Right lobe of liver (tissue), 6 donors: ENCODE data around the gene TMEM120B. TPM values are rescaled to one million over a fixed set of nuclear protein-coding genes. Genes with fewer than 3 reads are reported as not detected.
"Not testable (repeated sequence)": the region's sequence is repeated elsewhere in the genome, so short reads cannot be mapped to it uniquely, and the experiment has no call there.

ENCODE experiments used
- ATAC-seq, 4 donors: fragments of 200-7000 bp; cut with Tn5 transposase; one replicate each; pipeline ENCODE4 v1.9.1; 2020; ENCODE audit warnings: mild to moderate bottlenecking in 4 of 4, moderate library complexity in 4 of 4
- DNase-seq, 3 donors: peaks; one replicate each; pipeline ENCODE4 v3.0.0-alpha.2; 2020
- H3K27ac ChIP-seq, 3 donors: fragments of 200-600 bp; one replicate each; pipeline ENCODE4 v1.8.0; 2022
- H3K27me3 ChIP-seq, 2 donors: fragments of 200-600 bp; one replicate each; pipeline ENCODE4 v1.8.0; 2022
- H3K36me3 ChIP-seq, 4 donors: fragments of 200-600 bp; sonication (generic) in 1 of 4; one replicate each; pipeline versions ENCODE4 v1.5.1 to v1.8.0; 2017 to 2022; ENCODE audit warnings: control low read depth in 1 of 4
- H3K4me1 ChIP-seq, 4 donors: fragments of 200-600 bp; sonication (generic) in 1 of 4; one replicate each; pipeline versions ENCODE4 v1.5.1 to v1.8.0; 2017 to 2022; ENCODE audit warnings: control low read depth in 1 of 4
- H3K4me3 ChIP-seq, 3 donors: fragments of 200-600 bp; one replicate each; pipeline ENCODE4 v1.8.0; 2022
- H3K9me3 ChIP-seq, 4 donors: fragments of 200-600 bp; sonication (generic) in 1 of 4; one replicate each; pipeline versions ENCODE4 v1.5.1 to v1.8.0; 2017 to 2022; ENCODE audit warnings: control low read depth in 1 of 4
- POLR2A ChIP-seq: fragments of 450-650 bp; IDR thresholded peaks from one replicate; pipeline ENCODE4 v1.6.1; 2017; ENCODE audit warnings: antibody characterized with exemption, mild to moderate bottlenecking
- WGBS: methylation state at CpG from one replicate; pipeline ENCODE4 v1.1.6; 2018; ENCODE audit warnings: low coverage, low lambda C conversion rate; ENCODE audit not compliant: insufficient coverage; ENCODE audit errors: missing lambda C conversion rate; 5-methylcytosine and 5-hydroxymethylcytosine counted together
- intact Hi-C, 2 donors: fragments of 100-400 bp; cut with DNase I; formaldehyde crosslinking; loops; one replicate each; pipeline versions ENCODE4 v1.11.2 to v1.14.1; 2022
- total RNA-seq, 6 experiments: library from RNA; depleted of rRNA in 2 of 6; stranded (reverse); fragments of >200 nt in 2 of 6; fragmentation: NEBNext Ultra II Directional in 3 of 6; extraction: Animal tissue kit (Norgen Biotek cat#: 25700) in 3 of 6; gene quantifications; one replicate each; pipeline versions ENCODE4 v1.1.0 to v1.2.4, GENCODE V29; 2016 to 2023
- TF ChIP-seq, protein P1 (sequence below), 4 donors: fragments of 200-600 bp in 3 of 4; fragments of 450-650 bp in 1 of 4; IDR thresholded peaks; one replicate each; pipeline versions ENCODE4 v1.5.1 to v1.8.0; 2016 to 2022; ENCODE audit warnings: antibody characterized with exemption in 4 of 4, mild to moderate bottlenecking in 2 of 4
- donor health status: DM: no; HTN: yes; CAD: no.
- donor health status: DM: no; HTN: no; CAD: no.
- donor health status: DM: no; HTN: no; CAD: no.
- donor health status: DM: no; HTN: yes; CAD: no.
- donor health status: DM: no; HTN: yes; CAD: no.

The TMEM120B gene
- total RNA-seq, 6 experiments from 2014 or later, result 3.3 to 6.4 (median 4.7) TPM

DNA sequence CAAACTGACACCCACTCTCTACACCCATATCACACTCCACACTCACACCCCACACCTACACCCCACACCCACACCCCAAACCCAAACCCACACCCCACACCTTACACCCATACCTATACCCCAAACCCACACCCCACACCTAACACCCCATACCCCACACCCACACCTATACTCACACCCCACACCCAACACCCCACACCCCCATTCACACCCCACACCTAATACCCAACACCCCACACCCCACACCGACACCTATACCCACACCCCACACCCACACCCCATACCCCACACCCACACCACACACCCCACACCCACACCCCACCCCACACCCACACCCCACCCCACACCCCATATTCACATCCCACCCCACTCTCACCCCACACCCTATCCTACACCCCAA lies 38.5 kb downstream of the TMEM120B start:
- Histone ChIP-seq H3K9me3 (no peaks in the 10 kb centered on the region), H3K36me3 (no peaks in the 10 kb centered on the region), H3K4me3 (no peak overlapping the region), H3K27ac (no peak overlapping the region), H3K27me3 (no peaks in the 10 kb centered on the region), H3K4me1 (peaks cover 0 to 17% (median 7%) of the 10 kb centered on the region in 4 donors)
- TF ChIP-seq, protein P1, sequence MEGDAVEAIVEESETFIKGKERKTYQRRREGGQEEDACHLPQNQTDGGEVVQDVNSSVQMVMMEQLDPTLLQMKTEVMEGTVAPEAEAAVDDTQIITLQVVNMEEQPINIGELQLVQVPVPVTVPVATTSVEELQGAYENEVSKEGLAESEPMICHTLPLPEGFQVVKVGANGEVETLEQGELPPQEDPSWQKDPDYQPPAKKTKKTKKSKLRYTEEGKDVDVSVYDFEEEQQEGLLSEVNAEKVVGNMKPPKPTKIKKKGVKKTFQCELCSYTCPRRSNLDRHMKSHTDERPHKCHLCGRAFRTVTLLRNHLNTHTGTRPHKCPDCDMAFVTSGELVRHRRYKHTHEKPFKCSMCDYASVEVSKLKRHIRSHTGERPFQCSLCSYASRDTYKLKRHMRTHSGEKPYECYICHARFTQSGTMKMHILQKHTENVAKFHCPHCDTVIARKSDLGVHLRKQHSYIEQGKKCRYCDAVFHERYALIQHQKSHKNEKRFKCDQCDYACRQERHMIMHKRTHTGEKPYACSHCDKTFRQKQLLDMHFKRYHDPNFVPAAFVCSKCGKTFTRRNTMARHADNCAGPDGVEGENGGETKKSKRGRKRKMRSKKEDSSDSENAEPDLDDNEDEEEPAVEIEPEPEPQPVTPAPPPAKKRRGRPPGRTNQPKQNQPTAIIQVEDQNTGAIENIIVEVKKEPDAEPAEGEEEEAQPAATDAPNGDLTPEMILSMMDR (IDR thresholded peaks at IDR 0.05), result no peak
- TF ChIP-seq POLR2A, result no peak
- intact Hi-C loops, result no loop called here
- no peak for DNase-seq
- 88% methylated on average over 1 of the region's 1 CpG for WGBS
- ATAC-seq, result no peak

DNA sequence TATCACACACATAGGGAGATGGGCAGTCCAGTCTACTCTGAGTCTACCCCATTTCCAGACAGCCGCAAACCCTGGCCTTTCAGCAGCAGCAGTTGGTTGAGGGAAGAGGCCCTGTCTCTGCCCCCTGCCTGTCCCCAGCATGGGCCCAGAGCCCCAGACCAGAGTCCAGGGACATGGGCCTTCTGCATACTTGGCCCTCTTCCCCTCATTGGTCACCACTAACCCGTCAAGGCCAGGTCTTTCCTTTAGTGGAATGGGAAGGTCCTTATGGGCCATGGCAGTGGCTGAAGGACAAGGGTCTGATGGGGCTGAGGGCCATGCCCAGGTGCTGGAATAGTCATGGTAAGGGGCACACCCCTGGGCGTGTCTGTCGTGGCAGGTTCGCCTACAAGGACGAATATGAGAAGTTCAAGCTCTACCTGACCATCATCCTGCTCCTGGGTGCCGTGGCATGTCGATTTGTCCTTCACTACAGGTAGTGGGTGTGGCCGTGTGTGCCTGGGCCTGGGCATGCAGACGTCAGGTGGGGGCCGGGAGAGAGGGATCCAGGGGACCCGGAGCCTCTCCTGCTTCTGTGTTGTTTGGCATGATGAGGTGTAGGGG lies 39.3 kb downstream of the TMEM120B start:
- no peak overlapping the region for H3K4me3 ChIP-seq
- TF ChIP-seq POLR2A, result no peak
- TF ChIP-seq, protein P1 (IDR thresholded peaks at IDR 0.05), result no peak
- intact Hi-C loops, result no loop called here
- ATAC-seq, result no peak
- no peaks in the 10 kb centered on the region for H3K27me3 ChIP-seq
- WGBS, result 100% methylated on average over 1 of the region's 12 CpGs
- H3K9me3 ChIP-seq, result no peaks in the 10 kb centered on the region
- no peak overlapping the region for H3K27ac ChIP-seq
- H3K36me3 ChIP-seq, result no peaks in the 10 kb centered on the region
- H3K4me1 ChIP-seq, result peaks cover 0 to 17% (median 7%) of the 10 kb centered on the region in 4 donors
- no peak for DNase-seq

DNA sequence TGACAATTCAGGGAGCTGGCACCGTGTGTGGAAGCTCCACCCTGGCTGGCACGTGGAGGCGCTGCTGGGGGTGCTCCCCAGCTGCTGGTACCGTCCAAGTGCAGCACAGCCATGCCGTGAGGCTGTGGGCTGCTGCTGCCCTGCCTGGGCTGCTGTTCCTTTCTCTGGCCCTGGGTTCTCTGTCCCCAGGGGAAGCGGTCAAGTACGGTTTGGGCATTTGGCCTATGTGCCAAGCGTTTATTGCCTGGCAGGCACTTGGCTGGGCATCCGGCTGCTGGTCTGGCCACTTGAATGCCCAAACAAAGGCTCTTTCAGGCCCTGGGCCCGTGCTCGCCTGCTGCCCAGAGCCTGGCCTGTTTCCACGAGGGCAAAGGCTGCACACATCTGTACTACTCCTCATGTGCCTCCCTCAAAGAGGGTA lies 41.3 kb downstream of the TMEM120B start:
- intact Hi-C loops, result no loop called here
- DNase-seq (peak; percentile 84 to 97 (median 95)), ATAC-seq (peak; percentile 93 to 95 (median 94))
- TF ChIP-seq POLR2A, result peak; percentile 54
- TF ChIP-seq, protein P1 (IDR thresholded peaks at IDR 0.05), result no peak
- H3K4me1 ChIP-seq, result peaks cover 0 to 17% (median 7%) of the 10 kb centered on the region in 4 donors
- no peaks in the 10 kb centered on the region for H3K36me3 ChIP-seq
- no CpG with 5 or more reads among the region's 12 CpGs for WGBS
- H3K27ac ChIP-seq, result peak overlapping the region in 2 of 3 donors; percentile 80 to 82
- no peaks in the 10 kb centered on the region for H3K9me3 ChIP-seq
- H3K4me3 ChIP-seq, result no peak overlapping the region
- no peaks in the 10 kb centered on the region for H3K27me3 ChIP-seq

DNA sequence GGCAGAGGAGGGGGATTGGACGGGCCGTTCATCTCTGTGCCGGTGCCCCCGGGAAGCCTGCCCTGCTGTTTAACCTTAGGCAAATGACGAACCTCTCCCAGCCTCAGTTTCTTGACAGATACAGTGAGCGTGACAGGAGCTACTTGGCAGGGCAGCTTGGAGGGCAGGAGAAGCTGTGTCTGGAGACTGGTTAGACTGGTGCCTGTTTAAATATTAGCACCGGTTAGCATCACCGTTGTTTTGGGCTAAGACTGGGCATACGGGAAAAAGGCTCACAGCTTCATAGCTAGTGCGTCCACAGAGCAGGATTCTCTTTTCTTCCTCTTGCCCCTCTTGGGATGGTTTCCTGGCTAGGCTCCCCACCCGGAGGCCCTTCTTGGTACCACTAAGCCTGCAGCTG lies 42.3 kb downstream of the TMEM120B start:
- no peak for TF ChIP-seq POLR2A
- no peaks in the 10 kb centered on the region for H3K27me3 ChIP-seq
- H3K36me3 ChIP-seq, result no peaks in the 10 kb centered on the region
- ATAC-seq (no peak), DNase-seq (no peak)
- 80% methylated on average over 4 of the region's 11 CpGs for WGBS
- no peak overlapping the region for H3K4me3 ChIP-seq
- peak overlapping the region in 2 of 3 donors; percentile 80 to 82 for H3K27ac ChIP-seq
- intact Hi-C loops, result no loop called here
- H3K4me1 ChIP-seq, result peaks cover 0 to 17% (median 7%) of the 10 kb centered on the region in 4 donors
- no peaks in the 10 kb centered on the region for H3K9me3 ChIP-seq

DNA sequence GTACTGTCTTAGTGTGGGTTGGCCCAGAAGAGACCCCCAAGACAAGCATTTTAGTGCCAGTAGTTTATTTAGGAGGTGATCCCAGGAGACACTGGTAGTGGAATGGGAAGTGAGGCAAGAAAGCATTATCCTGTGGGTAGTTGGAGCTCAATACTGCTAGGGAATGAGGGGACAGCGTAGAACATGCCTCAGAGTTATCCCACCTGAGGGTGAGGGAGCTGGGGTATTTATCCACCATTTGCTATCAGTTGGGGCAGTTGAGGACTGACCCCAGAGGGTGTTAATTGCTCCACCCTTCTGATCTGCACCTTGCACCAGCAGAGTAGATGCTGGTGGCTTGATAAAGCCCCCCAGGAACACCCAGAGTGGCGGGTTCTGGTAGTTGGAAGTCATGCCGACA lies 43.0 kb downstream of the TMEM120B start:
- ATAC-seq (no peak), DNase-seq (no peak)
- Histone ChIP-seq H3K27ac (no peak overlapping the region), H3K27me3 (no peaks in the 10 kb centered on the region), H3K4me1 (peaks cover 0 to 17% (median 7%) of the 10 kb centered on the region in 4 donors), H3K9me3 (no peaks in the 10 kb centered on the region), H3K36me3 (no peaks in the 10 kb centered on the region), H3K4me3 (no peak overlapping the region)
- intact Hi-C loops, result no loop called here
- whole genome bisulfite sequencing, result 100% methylated on average over 1 of the region's 3 CpGs
- TF ChIP-seq, protein P1 (IDR thresholded peaks at IDR 0.05), result no peak
- TF ChIP-seq POLR2A, result no peak

DNA sequence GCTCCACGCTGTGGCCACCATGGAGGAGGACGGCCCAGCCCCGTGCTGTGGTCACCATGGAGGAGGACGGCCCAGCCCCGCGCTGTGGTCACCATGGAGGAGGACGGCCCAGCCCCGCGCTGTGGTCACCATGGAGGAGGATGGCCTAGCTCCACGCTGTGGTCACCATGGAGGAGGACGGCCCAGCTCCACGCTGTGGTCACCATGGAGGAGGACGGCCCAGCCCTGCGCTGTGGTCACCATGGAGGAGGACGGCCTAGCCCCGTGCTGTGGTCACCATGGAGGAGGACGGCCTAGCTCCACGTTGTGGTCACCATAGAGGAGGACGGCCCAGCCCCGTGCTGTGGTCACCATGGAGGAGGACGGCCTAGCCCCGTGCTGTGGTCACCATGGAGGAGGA lies 46.0 kb downstream of the TMEM120B start:
- H3K36me3 ChIP-seq, H3K4me3 ChIP-seq, ATAC-seq, H3K9me3 ChIP-seq, H3K27me3 ChIP-seq, H3K4me1 ChIP-seq, intact Hi-C loops, DNase-seq, H3K27ac ChIP-seq: not testable (repeated sequence)
- WGBS, result 92% methylated on average over 2 of the region's 22 CpGs
